Vagina (tissue), 2 donors: ENCODE measurements around the gene NSUN7.

Experiments used
- POLR2A ChIP-seq, 2 donors: fragments of 450-650 bp; IDR thresholded peaks; one replicate each; pipeline ENCODE4 v1.6.1; 2017; ENCODE audit warnings: antibody characterized with exemption in 2 of 2, mild to moderate bottlenecking in 2 of 2, moderate library complexity in 2 of 2
- POLR2AphosphoS5 ChIP-seq, 2 donors: sonication (generic); formaldehyde crosslinking; IDR thresholded peaks; one replicate each; pipeline ENCODE4 v1.9.0; 2017; ENCODE audit warnings: antibody characterized with exemption in 2 of 2, mild to moderate bottlenecking in 2 of 2, low read depth in 1 of 2; ENCODE audit not compliant: insufficient read depth in 1 of 2

DNA sequence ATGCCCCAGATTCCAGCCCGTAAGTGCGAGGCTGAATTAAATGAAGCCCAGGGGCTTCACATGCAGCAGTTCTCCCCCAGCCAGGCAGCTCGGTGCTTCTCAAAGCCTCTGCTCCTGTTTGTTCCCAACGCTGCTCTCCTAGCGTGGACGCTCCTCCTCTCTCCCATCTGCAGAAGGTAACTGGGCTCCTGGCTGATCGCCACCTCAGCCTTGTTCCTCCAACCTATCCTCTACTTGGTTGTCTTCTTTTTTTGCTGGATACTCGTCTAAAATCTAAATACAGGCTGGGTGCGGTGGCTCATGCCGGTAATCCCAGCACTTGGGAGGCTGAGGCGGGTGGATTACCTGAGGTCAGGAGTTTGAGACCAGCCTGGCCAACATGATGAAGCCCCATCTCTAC, 70.3 kb downstream of the NSUN7 start:
- TF ChIP-seq POLR2A (IDR thresholded peaks at IDR 0.05) = no peak
- no peak for TF ChIP-seq POLR2AphosphoS5 (IDR thresholded peaks at IDR 0.05; ENCODE audit: insufficient read depth in 1 of 2, low read depth in 1 of 2)
